Peyer's patch (tissue), 4 donors: ENCODE measurements around the gene MND1.

Experiments used
- CTCF ChIP-seq, 6 experiments: fragments of 450-650 bp in 4 of 6; fragments of 200-600 bp in 2 of 6; sonication (generic) in 1 of 6; IDR thresholded peaks; one replicate each; pipeline ENCODE4 v1.5.1; 2017 to 2019; ENCODE audit warnings: antibody characterized with exemption in 6 of 6, mild to moderate bottlenecking in 3 of 6, moderate library complexity in 1 of 6
- POLR2A ChIP-seq, 2 donors: fragments of 450-650 bp; IDR thresholded peaks; one replicate each; pipeline ENCODE4 v1.5.1; 2017; ENCODE audit warnings: antibody characterized with exemption in 2 of 2, mild to moderate bottlenecking in 2 of 2, moderate library complexity in 2 of 2

- TF ChIP-seq CTCF (IDR thresholded peaks at IDR 0.05) (no peak), POLR2A (IDR thresholded peaks at IDR 0.05) (no peak)
Measured at GRCh38 chr4:153297116-153297515, 47.4 kb upstream of the MND1 start.
